Keratinocyte (primary cell): ENCODE data around the gene JAK1. TPM values are rescaled to one million over a fixed set of nuclear protein-coding genes. Genes with fewer than 3 reads are reported as not detected.

Experiments used
- DNase-seq: peaks from one replicate; pipeline ENCODE4 v3.0.0-alpha.2; 2011; ENCODE audit warnings: low read depth, missing footprints, low spot score
- FAIRE-seq: peaks from 2 replicates; lab custom pipeline; 2011; peaks lifted over from hg19 to GRCh38; lab: Jason Lieb, UNC
- H2AFZ ChIP-seq: 2 replicates; pipeline ENCODE4 v1.6.0; 2012; ENCODE audit warnings: low read length, control low read depth, inconsistent platforms; ENCODE audit not compliant: control insufficient read depth
- H3K27ac ChIP-seq: 2 replicates; pipeline ENCODE4 v1.5.1; 2011; ENCODE audit warnings: low read length; ENCODE audit not compliant: control insufficient read depth, insufficient read depth
- H3K27me3 ChIP-seq: 3 replicates; pipeline ENCODE4 v1.6.0; 2011; ENCODE audit warnings: low read length; ENCODE audit not compliant: control insufficient read depth, insufficient read depth; ENCODE audit errors: extremely low read depth
- H3K36me3 ChIP-seq, 2 experiments: 2 replicates in 1 of 2; 3 replicates in 1 of 2; pipeline ENCODE4 v1.5.1; 2011; ENCODE audit warnings: low read length in 2 of 2, mild to moderate bottlenecking in 1 of 2; ENCODE audit not compliant: control insufficient read depth in 2 of 2, insufficient read depth in 2 of 2; ENCODE audit errors: extremely low read depth in 1 of 2
- H3K4me1 ChIP-seq: 3 replicates; pipeline ENCODE4 v1.5.1; 2011; ENCODE audit warnings: low read length; ENCODE audit not compliant: control insufficient read depth, insufficient read depth; ENCODE audit errors: extremely low read depth
- H3K4me2 ChIP-seq: 3 replicates; pipeline ENCODE4 v1.6.0; 2011; ENCODE audit warnings: low read depth, low read length; ENCODE audit not compliant: control insufficient read depth, insufficient read depth; ENCODE audit errors: extremely low read depth
- H3K4me3 ChIP-seq, 3 experiments: fragments of 200-600 bp in 1 of 3; sonication (generic) in 1 of 3; 2 replicates in 2 of 3; 3 replicates in 1 of 3; pipeline ENCODE4 v1.5.1; 2011 to 2016; ENCODE audit warnings: low read length in 3 of 3, mild to moderate bottlenecking in 3 of 3, control low read depth in 2 of 3, inconsistent platforms in 1 of 3, low read depth in 1 of 3, mixed read lengths in 1 of 3, mixed run types in 1 of 3, moderate library complexity in 1 of 3; ENCODE audit not compliant: control insufficient read depth in 2 of 3, insufficient read depth in 2 of 3; ENCODE audit errors: extremely low read depth in 1 of 3
- H3K79me2 ChIP-seq: 2 replicates; pipeline ENCODE4 v1.6.0; 2012; ENCODE audit warnings: low read length; ENCODE audit not compliant: control insufficient read depth, insufficient read depth
- H3K9ac ChIP-seq: 3 replicates; pipeline ENCODE4 v1.6.0; 2011; ENCODE audit warnings: low read length; ENCODE audit not compliant: control insufficient read depth, insufficient read depth; ENCODE audit errors: extremely low read depth
- H3K9me1 ChIP-seq: 3 replicates; pipeline ENCODE4 v1.6.0; 2011; ENCODE audit warnings: low read length; ENCODE audit not compliant: control insufficient read depth, insufficient read depth; ENCODE audit errors: extremely low read depth
- H3K9me3 ChIP-seq: 2 replicates; pipeline ENCODE4 v1.5.1; 2012; ENCODE audit warnings: low read depth, low read length; ENCODE audit not compliant: control insufficient read depth
- H4K20me1 ChIP-seq: 3 replicates; pipeline ENCODE4 v1.6.0; 2011; ENCODE audit warnings: low read length; ENCODE audit not compliant: control insufficient read depth, insufficient read depth; ENCODE audit errors: extremely low read depth
- CTCF ChIP-seq, 3 experiments: IDR thresholded peaks in 1 of 3; conservative IDR thresholded peaks in 1 of 3; optimal IDR thresholded peaks in 1 of 3; 2 replicates in 2 of 3; 3 replicates in 1 of 3; pipeline versions ENCODE3 to v1.5.1; 2011; ENCODE audit warnings: low read length in 3 of 3, mild to moderate bottlenecking in 3 of 3, moderate library complexity in 2 of 3, control low read depth in 1 of 3, inconsistent platforms in 1 of 3; ENCODE audit not compliant: insufficient read depth in 2 of 3; ENCODE audit errors: extremely low read depth in 1 of 3
- EZH2 ChIP-seq: IDR thresholded peaks from one replicate; pipeline ENCODE4 v1.6.1; 2012; ENCODE audit warnings: inconsistent platforms, mild to moderate bottlenecking, low read length, moderate library complexity
- dilution Hi-C: fragments of 300-500 bp; cut with MboI; formaldehyde crosslinking; loops from one replicate; pipeline ENCODE4 v1.7.0; 2020; ENCODE audit warnings: low sequenced_read_pairs; ENCODE audit not compliant: extremely low pct_ligation_motif_present
- polyA plus RNA-seq, 5 experiments: library from polyadenylated mRNA; depleted of rRNA in 3 of 5; stranded (reverse) in 3 of 5; stranded (forward) in 1 of 5; unstranded in 1 of 5; fragments of >200 nt; gene quantifications; 1 replicate in 1 of 5; 2 replicates in 3 of 5; 3 replicates in 1 of 5; pipeline versions ENCODE4 v1.2.1 to v1.2.3, GENCODE V29; 2011 to 2012; ENCODE audit warnings: missing spikeins in 2 of 5, low read depth in 1 of 5, low replicate concordance in 1 of 5

Gene JAK1
- polyA plus RNA-seq, 1 donor (not counting 4 experiments of a cell fraction or from before 2014, with no cell fraction given), result 50.9 TPM

- H3K9ac ChIP-seq, result no peak overlapping the region
- DNase-seq (no peak), FAIRE-seq (no peak)
- peaks cover 12% of the 10 kb centered on the region for H4K20me1 ChIP-seq
- H3K4me3 ChIP-seq, result no peak overlapping the region
- no peaks in the 10 kb centered on the region for H3K9me3 ChIP-seq
- no peaks in the 10 kb centered on the region for H3K27me3 ChIP-seq
- H3K36me3 ChIP-seq, result no peaks in the 10 kb centered on the region
- TF ChIP-seq EZH2, result no peak
- no peak for TF ChIP-seq CTCF (optimal IDR thresholded peaks at IDR 0.05 in 1 of 3, IDR thresholded peaks at IDR 0.05 in 1 of 3, conservative IDR thresholded peaks at IDR 0.05 in 1 of 3; ENCODE audit: extremely low read depth in 1 of 3, insufficient read depth in 2 of 3, low read length in 3 of 3)
- no peak overlapping the region for H3K27ac ChIP-seq
- peaks cover 19% of the 10 kb centered on the region for H3K4me1 ChIP-seq
- H3K79me2 ChIP-seq, result peaks cover 46% of the 10 kb centered on the region
- dilution Hi-C loops, result no loop called here
- peaks cover 4% of the 10 kb centered on the region for H3K9me1 ChIP-seq
- no peak overlapping the region for H2AFZ ChIP-seq
- no peak overlapping the region for H3K4me2 ChIP-seq
Measured at GRCh38 chr1:64894438-64895196, 71.7 kb downstream of the JAK1 start.

DNA sequence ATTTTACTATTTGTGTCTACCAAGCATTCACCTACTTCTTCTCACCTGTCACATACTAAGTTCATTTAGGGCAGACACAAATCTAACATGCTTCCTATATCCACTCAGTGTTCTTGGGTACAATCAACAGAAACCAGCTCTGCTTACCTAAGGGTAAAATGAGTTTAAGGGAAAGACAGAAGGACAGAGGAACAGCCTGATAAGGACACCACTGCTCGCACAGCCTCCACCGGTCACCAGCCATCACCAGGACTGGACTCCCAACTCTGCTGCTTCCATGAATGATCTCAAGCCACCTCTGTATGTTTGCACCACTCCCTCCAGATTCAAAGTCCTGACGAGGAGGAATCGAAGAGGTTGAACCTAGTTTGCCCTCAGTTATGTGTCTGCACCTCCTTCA, 72.4 kb downstream of the JAK1 start:
- Histone ChIP-seq H3K4me2 (no peak overlapping the region), H3K9me3 (no peaks in the 10 kb centered on the region), H3K4me3 (no peak overlapping the region), H3K79me2 (peaks cover 46% of the 10 kb centered on the region), H2AFZ (no peak overlapping the region), H3K27ac (no peak overlapping the region), H4K20me1 (peaks cover 12% of the 10 kb centered on the region), H3K4me1 (peaks cover 15% of the 10 kb centered on the region), H3K27me3 (no peaks in the 10 kb centered on the region), H3K36me3 (no peaks in the 10 kb centered on the region), H3K9ac (no peak overlapping the region), H3K9me1 (peaks cover 4% of the 10 kb centered on the region)
- DNase-seq (no peak), FAIRE-seq (no peak)
- dilution Hi-C loops, result no loop called here
- no peak for TF ChIP-seq EZH2
- TF ChIP-seq CTCF (optimal IDR thresholded peaks at IDR 0.05 in 1 of 3, IDR thresholded peaks at IDR 0.05 in 1 of 3, conservative IDR thresholded peaks at IDR 0.05 in 1 of 3; ENCODE audit: extremely low read depth in 1 of 3, insufficient read depth in 2 of 3, low read length in 3 of 3), result no peak
